ENCODE measurements around the gene MYLK4. TPM values are rescaled to one million over a fixed set of nuclear protein-coding genes. Genes with fewer than 3 reads are reported as not detected.

MYLK4 gene
- total RNA-seq, 1 experiment from 2014 or later: 0.85 TPM

DNA sequence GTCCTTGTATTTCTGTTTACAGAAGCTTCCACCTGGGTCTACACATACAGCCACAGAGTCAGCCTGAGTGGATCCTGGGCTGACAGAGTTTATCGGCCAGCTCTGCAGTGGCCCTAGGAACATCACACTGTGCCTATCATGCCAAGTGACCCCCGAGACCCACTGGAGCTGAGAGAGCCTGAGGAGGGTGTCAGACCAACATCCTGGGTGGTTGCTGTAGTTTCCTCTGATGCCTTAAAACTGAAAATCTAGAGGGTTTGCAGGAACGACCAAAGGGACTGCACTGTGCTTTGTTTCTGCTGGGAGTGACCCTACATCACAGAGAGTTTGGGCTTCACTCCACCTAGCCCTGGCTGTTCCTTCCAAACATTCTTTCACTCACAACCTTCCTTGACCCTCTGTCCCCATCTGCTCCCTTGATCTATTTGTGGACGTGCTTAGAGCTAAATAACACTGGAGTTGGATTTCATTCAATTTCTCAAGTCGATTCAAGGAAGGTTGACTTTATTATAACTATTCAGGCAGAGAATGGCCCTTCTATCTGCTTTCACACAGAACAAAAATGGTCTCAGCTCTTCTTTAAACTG, 18.1 kb downstream of the MYLK4 start:
- in situ Hi-C loops (cut with HindIII; ENCODE audit: low pct_unique_long_range_greater_than_20kb, low sequenced_read_pairs): no loop called here
- no TSS peak for BruUV-seq (replicated peaks)
- ATAC-seq (no peak), DNase-seq (ENCODE audit: low read depth, low spot score) (no peak)
- Histone ChIP-seq H3K36me3 (ENCODE audit: control insufficient read depth, insufficient read depth, low read length) (no peaks in the 10 kb centered on the region), H3K9me3 (ENCODE audit: control insufficient read depth, insufficient read depth, low read depth, low read length) (no peaks in the 10 kb centered on the region), H3K4me1 (ENCODE audit: control insufficient read depth, insufficient read depth, low read length) (no peaks in the 10 kb centered on the region), H3K27me3 (ENCODE audit: control insufficient read depth, insufficient read depth, low read length) (no peaks in the 10 kb centered on the region), H3K27ac (ENCODE audit: low read length) (no peak overlapping the region), H3K4me3 (ENCODE audit: low read depth in 2 of 2, low read length in 2 of 2) (no peak overlapping the region)
- TF ChIP-seq CTCF (IDR thresholded peaks at IDR 0.05) (no peak), TCF7L2 (IDR thresholded peaks at IDR 0.05; ENCODE audit: low read depth, low read length) (no peak), SIN3A (IDR thresholded peaks at IDR 0.05; ENCODE audit: borderline replicate concordance, insufficient read depth, low read depth, low read length) (no peak)
- TF ChIP-seq, protein P1, sequence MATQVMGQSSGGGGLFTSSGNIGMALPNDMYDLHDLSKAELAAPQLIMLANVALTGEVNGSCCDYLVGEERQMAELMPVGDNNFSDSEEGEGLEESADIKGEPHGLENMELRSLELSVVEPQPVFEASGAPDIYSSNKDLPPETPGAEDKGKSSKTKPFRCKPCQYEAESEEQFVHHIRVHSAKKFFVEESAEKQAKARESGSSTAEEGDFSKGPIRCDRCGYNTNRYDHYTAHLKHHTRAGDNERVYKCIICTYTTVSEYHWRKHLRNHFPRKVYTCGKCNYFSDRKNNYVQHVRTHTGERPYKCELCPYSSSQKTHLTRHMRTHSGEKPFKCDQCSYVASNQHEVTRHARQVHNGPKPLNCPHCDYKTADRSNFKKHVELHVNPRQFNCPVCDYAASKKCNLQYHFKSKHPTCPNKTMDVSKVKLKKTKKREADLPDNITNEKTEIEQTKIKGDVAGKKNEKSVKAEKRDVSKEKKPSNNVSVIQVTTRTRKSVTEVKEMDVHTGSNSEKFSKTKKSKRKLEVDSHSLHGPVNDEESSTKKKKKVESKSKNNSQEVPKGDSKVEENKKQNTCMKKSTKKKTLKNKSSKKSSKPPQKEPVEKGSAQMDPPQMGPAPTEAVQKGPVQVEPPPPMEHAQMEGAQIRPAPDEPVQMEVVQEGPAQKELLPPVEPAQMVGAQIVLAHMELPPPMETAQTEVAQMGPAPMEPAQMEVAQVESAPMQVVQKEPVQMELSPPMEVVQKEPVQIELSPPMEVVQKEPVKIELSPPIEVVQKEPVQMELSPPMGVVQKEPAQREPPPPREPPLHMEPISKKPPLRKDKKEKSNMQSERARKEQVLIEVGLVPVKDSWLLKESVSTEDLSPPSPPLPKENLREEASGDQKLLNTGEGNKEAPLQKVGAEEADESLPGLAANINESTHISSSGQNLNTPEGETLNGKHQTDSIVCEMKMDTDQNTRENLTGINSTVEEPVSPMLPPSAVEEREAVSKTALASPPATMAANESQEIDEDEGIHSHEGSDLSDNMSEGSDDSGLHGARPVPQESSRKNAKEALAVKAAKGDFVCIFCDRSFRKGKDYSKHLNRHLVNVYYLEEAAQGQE (IDR thresholded peaks at IDR 0.05; ENCODE audit: insufficient read depth in 1 of 2, low read depth in 2 of 2, low read length in 1 of 2): no peak
- intact Hi-C loops (cut with micrococcal nuclease; ENCODE audit: unreplicated experiment): no loop called here
- ChIA-PET CTCF (interaction anchor here (0.5 to 0.6 kb wide), 2 partner anchors 37 to 323 kb away, joined by 3 to 6 read pairs; no protein-coding TSS in a partner anchor), POLR2A (interaction anchor here (0.6 kb wide), 1 partner anchor 730 kb away, joined by 4 read pairs; no protein-coding TSS in a partner anchor)

- no peaks in the 10 kb centered on the region for H3K9me3 ChIP-seq (ENCODE audit: control insufficient read depth, insufficient read depth, low read depth, low read length)
- H3K4me1 ChIP-seq (ENCODE audit: control insufficient read depth, insufficient read depth, low read length): no peaks in the 10 kb centered on the region
- intact Hi-C loops (cut with micrococcal nuclease; ENCODE audit: unreplicated experiment): no loop called here
- ChIA-PET CTCF (no interaction called here), POLR2A (no interaction called here)
- DNase-seq (ENCODE audit: low read depth, low spot score) (no peak), ATAC-seq (no peak; the same call in 1 of the 2 replicates)
- H3K27me3 ChIP-seq (ENCODE audit: control insufficient read depth, insufficient read depth, low read length): no peaks in the 10 kb centered on the region
- no TSS peak for BruUV-seq (replicated peaks)
- H3K4me3 ChIP-seq (ENCODE audit: low read depth in 2 of 2, low read length in 2 of 2): no peak overlapping the region
- no peak overlapping the region for H3K27ac ChIP-seq (ENCODE audit: low read length)
- no peaks in the 10 kb centered on the region for H3K36me3 ChIP-seq (ENCODE audit: control insufficient read depth, insufficient read depth, low read length)
- TF ChIP-seq TCF7L2 (IDR thresholded peaks at IDR 0.05; ENCODE audit: low read depth, low read length) (no peak), POLR2AphosphoS5 (IDR thresholded peaks at IDR 0.05; ENCODE audit: low read depth, low read length) (no peak), SIN3A (IDR thresholded peaks at IDR 0.05; ENCODE audit: borderline replicate concordance, insufficient read depth, low read depth, low read length) (no peak), CTCF (IDR thresholded peaks at IDR 0.05) (no peak)
- TF ChIP-seq, protein P1 (IDR thresholded peaks at IDR 0.05; ENCODE audit: insufficient read depth in 1 of 2, low read depth in 2 of 2, low read length in 1 of 2): no peak
- in situ Hi-C loops (cut with HindIII; ENCODE audit: low pct_unique_long_range_greater_than_20kb, low sequenced_read_pairs): no loop called here
Observed at GRCh38 chr6:2731281-2731909, 19.3 kb downstream of the MYLK4 start.

Measured in Panc1 (cell line).